GM21529 (cell line): Measurements from ENCODE around the gene SAMD14.

Experiments used
- ATAC-seq: cut with Tn5 transposase; IDR thresholded peaks from one replicate; pipeline ENCODE4 v1.9.1; 2021; ENCODE audit not compliant: unreplicated experiment

The SAMD14 gene

GRCh38 chr17:50134206-50135110 lies 4.5 kb upstream of the SAMD14 start:
- ATAC-seq: no peak

GRCh38 chr17:50133769-50134099 lies 3.8 kb upstream of the SAMD14 start:
- no peak for ATAC-seq

DNA sequence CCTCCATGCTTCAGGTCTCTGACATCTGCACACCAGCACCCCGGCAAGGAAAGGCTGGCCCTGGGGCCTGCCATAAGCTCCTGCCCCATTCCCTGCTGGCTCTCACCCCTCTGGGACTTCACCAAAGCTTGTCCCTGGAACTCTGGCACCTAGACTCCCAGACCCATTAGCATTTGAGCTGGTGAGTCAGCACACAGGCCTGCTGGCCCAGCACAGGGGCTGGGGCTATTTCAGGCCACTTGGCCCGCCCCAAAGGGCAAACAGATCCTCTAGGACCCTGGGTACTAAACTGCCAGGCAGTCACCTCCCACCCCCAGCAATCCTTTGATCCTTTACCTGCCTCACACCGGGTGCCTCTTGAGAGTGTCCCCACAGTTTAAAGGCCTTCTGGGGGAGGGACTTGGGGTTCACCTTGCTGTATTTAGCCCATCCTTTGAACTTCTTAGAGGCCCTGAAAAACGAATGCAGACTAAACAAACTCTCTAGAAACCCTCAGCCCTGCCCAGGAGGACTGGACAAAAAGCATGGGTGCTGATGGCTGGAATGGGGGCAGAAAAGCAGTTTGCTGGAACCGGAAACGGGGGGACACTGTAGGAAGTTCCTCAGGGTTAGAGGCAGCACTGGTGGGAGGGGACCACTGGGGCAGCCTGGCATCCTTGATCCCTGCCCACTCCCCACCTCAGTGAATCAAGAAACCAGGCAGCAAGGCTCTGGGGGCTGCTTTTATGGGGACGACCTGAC lies 3.2 kb upstream of the SAMD14 start:
- no peak for ATAC-seq

DNA sequence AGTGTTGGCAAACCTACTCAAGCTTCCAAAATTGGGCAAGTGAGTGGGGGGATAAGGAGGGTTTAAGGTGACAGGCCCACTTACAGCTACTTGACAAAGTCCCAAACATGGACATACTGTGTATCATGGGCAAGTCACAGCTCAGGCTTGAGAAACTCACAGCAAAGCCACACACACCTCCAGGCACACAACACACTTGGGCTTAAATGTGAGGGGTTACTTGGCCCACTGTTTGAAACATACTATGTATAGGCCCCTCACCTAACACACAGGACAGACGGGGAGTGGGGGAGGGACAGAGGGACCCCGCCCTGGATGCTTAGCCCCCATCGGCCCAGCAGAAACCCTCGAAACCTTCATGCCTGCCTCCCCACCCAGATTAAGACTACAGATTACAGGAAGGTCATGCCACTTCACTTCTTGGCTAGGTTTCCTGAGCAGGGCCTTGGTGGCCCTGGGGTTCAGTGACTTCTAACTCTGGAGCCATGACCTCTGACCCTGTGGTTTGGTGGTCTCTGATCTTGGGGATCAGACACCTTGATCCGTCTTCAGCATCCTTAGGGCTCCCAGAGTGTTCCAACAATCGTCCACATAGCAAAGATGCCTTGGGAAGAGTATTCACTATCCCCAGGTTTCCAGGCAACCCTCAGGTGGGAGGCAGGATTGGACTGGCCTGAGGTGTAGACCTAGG lies 2.3 kb upstream of the SAMD14 start:
- no peak for ATAC-seq

DNA sequence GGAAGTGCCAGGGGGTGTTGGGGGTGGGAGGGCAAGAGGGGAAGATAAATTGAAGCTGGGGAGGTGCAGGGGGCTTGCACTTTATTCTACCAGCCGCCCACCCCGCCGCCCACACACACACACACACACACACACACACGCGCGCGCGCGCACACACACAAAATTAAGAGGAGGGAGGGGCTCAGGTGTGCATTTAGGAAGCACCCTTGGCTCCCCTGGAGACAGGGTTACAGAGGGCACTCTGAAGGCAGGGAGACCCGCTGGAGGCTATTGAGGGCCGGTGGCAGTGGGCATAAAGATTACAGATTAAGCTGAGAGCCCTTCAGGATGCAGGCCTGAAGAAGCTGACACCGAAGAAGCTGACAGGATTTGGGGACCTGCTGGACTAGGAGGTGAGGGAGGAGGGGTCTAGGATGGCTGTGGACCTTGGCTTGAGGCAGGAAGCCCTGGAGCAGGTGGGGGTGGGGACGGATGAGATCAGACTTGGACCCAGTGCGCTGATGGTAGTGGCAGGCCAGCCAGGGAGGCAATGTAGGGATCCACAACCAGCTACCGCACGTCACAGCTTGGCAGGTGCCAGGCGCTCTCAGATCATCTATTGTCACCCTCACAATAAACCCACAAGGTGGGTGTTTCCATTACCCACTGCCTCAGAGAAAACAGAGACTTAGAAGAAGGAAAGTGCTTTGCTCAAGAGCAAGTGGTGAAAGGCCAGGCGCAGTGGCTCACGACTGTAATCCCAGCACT lies 772 bp upstream of the SAMD14 start:
- ATAC-seq: no peak

- ATAC-seq: no peak
Observed at GRCh38 chr17:50129353-50129727, 620 bp downstream of the SAMD14 start.

DNA sequence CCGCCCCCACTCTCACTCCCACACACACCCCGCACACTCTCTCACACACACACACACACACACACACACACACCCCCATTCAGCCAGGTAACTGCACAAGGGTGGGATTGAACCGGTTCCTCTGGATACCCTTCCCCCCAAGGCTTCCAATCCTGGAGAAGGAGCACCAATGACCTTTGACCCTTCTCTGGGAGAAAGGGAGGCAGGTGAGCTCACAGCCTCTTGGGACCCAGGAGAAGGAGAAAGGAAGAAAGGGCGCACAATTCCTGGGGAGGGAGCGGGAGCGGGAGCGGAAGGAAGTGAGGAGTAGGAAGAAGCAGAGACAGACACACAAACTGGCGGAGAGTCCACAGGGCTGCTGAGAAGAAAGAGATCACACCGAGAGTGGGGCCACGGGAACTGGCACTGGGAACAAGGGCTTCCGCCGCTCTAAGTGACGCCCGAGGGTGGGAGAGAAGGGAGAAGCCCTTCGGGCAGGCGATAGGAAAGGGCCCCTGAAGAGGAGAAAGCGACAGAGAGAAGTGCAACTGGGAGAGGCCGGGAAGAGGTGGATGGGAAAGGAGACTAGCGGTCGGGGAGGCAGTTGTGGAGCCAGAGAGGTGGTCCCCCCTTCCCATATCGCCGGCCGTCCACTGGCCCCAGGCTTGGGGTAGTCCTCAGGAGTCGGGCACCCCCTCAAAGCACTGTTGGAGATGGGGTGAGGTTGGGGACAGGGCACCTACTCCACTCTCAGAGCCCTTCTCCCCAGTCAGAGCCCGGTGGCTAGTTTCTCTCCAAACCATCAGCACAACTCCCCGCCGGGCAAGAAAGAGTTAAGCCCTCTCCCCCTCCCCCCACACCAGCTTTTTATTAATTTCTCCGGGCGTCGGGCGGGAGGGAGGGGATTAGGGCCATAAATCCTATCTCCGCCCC lies 1.3 kb downstream of the SAMD14 start:
- no peak for ATAC-seq

GRCh38 chr17:50127697-50128361 lies 2.1 kb downstream of the SAMD14 start:
- ATAC-seq: no peak

DNA sequence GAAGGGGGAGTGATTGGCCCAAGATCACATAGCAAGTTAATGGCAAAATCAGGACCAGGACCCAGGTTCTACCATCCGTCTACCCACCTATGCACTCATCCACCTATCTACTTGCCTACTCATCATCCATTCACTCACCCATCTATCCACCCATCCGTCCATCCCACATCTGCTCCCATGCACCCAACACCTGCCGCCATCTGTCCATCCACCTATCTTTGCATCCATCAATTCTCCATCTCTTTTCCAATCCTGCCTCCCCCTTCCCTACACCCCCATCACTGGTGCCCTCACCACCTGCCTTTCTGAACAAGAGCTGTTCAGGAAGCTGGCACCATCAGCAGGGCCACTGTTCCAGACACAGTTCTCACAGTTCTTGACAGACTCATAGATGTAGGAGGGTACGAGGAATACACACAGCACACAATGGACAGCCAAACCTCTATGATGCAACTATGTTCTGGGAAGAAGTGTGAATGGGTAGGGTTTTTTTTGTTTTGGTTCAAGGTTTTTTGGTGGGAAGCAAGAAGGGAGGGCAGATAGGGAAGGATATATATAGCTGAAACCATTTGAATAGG lies 4.5 kb downstream of the SAMD14 start:
- ATAC-seq: no peak

DNA sequence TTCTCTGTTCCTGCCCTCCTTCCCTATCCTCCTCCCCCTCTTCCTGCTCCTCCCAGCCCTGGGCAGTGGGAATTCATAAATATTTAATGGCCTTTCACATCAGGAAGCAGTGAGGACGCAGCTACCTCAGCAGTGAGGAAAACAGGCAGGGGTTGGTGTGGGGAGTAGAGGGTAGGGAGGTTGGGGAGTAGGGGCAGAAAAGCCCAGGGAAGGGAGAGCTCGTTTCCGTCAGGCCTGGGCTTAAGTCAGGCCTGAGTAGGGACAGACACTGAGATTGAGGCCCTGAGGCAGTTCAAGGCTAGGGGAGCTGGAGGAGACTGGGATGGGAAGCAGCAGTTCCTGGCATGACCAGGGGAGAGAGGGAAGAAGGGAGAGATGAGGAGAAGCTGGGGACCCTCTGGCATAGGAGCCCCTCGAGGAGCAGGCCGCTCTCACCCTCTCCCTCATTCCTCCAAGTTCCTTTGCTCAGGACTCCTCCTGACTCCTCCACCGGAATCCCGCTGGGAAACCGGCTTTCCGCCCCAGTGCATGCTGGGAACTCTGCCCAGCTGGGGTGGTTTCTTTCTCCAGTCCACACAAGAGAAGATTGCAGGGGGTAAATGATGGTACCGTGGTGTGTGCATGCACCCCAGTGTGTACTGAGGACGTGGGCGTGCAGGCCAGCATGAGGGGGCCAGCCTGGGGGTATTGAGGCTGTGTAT lies 6.2 kb downstream of the SAMD14 start:
- ATAC-seq: no peak

- no peak for ATAC-seq
Observed at GRCh38 chr17:50122945-50123344, 7.0 kb downstream of the SAMD14 start.

DNA sequence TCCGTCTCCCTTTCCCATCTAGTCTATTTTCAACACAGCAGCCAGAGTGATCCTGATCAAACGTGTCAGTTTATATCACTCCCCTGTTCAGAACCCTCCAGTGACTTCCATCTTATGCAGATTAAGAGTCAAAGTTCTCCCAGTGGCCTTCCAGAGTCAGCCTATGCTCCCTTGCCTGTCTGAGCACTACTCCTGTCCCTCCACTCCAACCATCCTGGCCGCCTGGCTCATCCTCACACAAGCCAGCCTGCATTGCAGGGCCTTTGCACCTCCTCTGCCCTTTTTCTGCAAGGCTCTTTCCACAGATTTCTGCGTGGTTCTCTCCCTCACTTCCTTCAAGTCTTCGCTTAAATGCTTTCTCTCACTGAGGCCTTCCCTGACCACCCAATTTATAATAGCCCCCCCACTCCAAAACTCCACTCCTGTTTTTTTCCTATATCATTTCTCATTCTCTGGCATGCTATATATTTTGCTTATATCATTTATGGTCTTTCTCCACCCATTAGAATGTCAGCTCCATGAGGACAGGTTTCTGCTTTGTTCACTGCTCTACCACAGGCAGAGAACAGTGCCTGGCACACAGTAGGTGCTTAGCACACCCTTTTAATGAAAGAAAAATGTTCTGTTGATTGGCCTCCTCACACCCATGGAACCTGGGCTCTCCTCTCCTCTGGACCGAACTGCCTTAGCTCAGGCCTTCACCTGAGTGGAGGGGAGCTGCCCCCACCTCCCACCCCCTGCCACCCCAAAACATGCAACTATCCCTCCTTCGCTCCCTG lies 9.3 kb downstream of the SAMD14 start:
- ATAC-seq: no peak

- ATAC-seq: no peak
Observed at GRCh38 chr17:50118828-50119218, 11.1 kb downstream of the SAMD14 start.

- no peak for ATAC-seq
Observed at GRCh38 chr17:50118076-50118827, 11.7 kb downstream of the SAMD14 start.

DNA sequence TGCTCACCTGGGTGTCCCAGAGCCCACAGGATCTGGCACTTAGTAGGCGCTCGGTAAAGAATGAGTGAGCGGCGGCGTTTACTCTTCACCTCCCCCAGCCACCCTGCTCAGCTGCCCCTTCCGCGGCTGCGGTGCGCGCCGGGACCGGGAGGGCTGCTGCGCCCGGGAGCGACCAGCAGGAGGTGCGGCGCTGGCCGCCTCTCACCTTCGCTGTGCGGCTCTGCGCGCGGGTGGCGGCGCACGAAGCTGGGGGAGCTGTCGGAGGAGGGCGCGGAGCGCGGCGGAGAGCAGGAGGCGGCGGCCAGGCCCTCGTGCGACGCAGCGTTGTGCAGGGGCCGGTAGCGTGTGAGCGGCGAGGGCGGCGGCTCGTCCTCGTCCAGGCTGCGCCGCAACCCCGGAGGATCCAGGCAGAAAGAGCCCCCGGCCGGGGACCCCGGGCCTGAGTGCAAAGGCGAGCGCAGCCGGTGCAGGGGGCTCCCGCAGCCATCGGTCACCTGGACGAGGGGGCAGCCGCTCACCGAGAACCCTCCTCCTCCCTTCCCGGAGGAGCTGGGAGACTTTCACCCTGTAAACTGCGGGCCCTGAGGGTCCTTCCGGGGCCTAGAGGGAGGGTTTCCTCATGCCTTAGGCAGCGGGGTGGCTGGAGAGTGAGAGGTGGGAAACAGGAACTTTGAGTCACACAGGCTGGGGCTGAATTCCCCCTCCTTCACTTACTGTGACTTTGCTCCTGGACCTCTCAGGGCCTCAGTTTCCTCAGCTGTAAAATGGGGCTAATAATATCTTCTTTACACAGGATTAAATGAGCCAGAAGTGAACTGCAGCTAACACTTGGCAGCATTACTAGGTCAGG lies 12.5 kb downstream of the SAMD14 start:
- no peak for ATAC-seq

GRCh38 chr17:50115756-50116155 lies 14.2 kb downstream of the SAMD14 start:
- ATAC-seq: no peak
